ENCODE measurements around the gene COL26A1.

DNA sequence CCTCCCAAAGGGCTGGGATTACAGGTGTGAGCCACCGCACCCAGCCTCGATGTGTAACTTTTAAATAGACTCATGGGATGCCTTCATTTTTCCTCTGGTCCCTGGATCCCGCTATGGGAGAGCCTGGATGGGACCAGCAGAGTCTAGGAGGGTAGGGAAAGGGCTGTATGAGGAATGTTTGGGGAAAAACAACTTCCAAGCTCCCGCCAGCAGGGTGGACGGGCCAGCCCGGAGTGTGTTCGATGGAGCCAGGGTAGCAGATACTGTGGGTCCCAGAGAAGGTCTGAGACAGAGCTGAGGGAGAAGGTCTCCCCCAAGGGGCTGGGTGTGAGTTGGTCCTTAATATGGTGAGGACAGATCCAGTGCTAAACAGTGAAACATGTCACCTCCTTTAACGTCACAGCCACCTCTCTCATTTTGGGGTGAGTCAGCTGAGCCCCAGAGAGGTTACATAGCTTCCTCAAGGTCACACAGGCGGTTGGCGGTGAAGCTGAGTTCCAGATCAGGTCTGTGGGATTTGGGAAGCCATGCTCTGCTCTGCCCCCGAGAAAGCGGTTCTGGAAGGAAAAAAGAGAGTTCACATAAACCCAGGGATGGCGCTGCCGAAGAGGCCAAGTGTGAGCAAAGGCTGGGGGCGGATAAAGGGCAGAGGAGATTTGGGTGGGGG is 200.0 kb downstream of the COL26A1 start:
- TF ChIP-seq POLR2A (IDR thresholded peaks at IDR 0.05; ENCODE audit: low read depth, low read length) (no peak), SMC3 (IDR thresholded peaks at IDR 0.05; ENCODE audit: low read depth, low read length) (no peak), MXI1 (IDR thresholded peaks at IDR 0.05; ENCODE audit: borderline replicate concordance, low read depth, low read length) (no peak), RAD21 (IDR thresholded peaks at IDR 0.05; ENCODE audit: low read length) (no peak), CEBPB (IDR thresholded peaks at IDR 0.05; ENCODE audit: low read depth, low read length) (no peak), MAFK (IDR thresholded peaks at IDR 0.05; ENCODE audit: low read depth, low read length) (no peak), NFE2L2 (IDR thresholded peaks at IDR 0.05; ENCODE audit: low read depth, low read length) (no peak)
- TF ChIP-seq, protein P1, sequence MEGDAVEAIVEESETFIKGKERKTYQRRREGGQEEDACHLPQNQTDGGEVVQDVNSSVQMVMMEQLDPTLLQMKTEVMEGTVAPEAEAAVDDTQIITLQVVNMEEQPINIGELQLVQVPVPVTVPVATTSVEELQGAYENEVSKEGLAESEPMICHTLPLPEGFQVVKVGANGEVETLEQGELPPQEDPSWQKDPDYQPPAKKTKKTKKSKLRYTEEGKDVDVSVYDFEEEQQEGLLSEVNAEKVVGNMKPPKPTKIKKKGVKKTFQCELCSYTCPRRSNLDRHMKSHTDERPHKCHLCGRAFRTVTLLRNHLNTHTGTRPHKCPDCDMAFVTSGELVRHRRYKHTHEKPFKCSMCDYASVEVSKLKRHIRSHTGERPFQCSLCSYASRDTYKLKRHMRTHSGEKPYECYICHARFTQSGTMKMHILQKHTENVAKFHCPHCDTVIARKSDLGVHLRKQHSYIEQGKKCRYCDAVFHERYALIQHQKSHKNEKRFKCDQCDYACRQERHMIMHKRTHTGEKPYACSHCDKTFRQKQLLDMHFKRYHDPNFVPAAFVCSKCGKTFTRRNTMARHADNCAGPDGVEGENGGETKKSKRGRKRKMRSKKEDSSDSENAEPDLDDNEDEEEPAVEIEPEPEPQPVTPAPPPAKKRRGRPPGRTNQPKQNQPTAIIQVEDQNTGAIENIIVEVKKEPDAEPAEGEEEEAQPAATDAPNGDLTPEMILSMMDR (conservative IDR thresholded peaks at IDR 0.05; ENCODE audit: low read depth, low read length): no peak
- TF ChIP-seq, protein P2, sequence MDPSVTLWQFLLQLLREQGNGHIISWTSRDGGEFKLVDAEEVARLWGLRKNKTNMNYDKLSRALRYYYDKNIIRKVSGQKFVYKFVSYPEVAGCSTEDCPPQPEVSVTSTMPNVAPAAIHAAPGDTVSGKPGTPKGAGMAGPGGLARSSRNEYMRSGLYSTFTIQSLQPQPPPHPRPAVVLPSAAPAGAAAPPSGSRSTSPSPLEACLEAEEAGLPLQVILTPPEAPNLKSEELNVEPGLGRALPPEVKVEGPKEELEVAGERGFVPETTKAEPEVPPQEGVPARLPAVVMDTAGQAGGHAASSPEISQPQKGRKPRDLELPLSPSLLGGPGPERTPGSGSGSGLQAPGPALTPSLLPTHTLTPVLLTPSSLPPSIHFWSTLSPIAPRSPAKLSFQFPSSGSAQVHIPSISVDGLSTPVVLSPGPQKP (IDR thresholded peaks at IDR 0.05; ENCODE audit: borderline replicate concordance, low read depth, low read length): no peak
